Gastrocnemius medialis (tissue), 4 donors: Measurements from ENCODE around the gene PCDHA3. TPM values are rescaled to one million over a fixed set of nuclear protein-coding genes. Genes with fewer than 3 reads are reported as not detected.
"Not testable (repeated sequence)": the region's sequence is repeated elsewhere in the genome, so short reads cannot be mapped to it uniquely, and the experiment has no call there.

Source experiments
- ATAC-seq, 2 donors: fragments of 150-250 bp; one replicate each; pipeline ENCODE4 v1.9.1; 2016
- DNase-seq, 2 donors: peaks; one replicate each; pipeline ENCODE4 v3.0.0-alpha.2; 2019
- H3K27ac ChIP-seq, 4 donors: fragments of 200-600 bp; sonication (generic); 1 replicate in 1 of 4; 2 replicates in 3 of 4; pipeline ENCODE4 v1.5.1; 2016 to 2018; ENCODE audit warnings: mild to moderate bottlenecking in 2 of 4, moderate library complexity in 1 of 4
- H3K27me3 ChIP-seq, 3 donors: fragments of 200-600 bp; sonication (generic) in 2 of 3; 1 replicate in 1 of 3; 2 replicates in 2 of 3; pipeline versions ENCODE4 v1.5.1 to v1.6.0; 2016 to 2019; ENCODE audit warnings: mild to moderate bottlenecking in 1 of 3, moderate library complexity in 1 of 3
- H3K36me3 ChIP-seq, 2 donors: fragments of 200-600 bp; sonication (generic) in 1 of 2; one replicate each; pipeline ENCODE4 v1.5.1; 2017 to 2018
- H3K4me1 ChIP-seq, 2 donors: fragments of 200-600 bp; sonication (generic) in 1 of 2; one replicate each; pipeline ENCODE4 v1.5.1; 2016 to 2017; ENCODE audit warnings: mild to moderate bottlenecking in 2 of 2
- H3K4me3 ChIP-seq, 4 donors: fragments of 200-600 bp; sonication (generic) in 3 of 4; 1 replicate in 1 of 4; 2 replicates in 3 of 4; pipeline ENCODE4 v1.5.1; 2016 to 2019; ENCODE audit warnings: mild to moderate bottlenecking in 2 of 4
- H3K9me3 ChIP-seq, 3 donors: fragments of 200-600 bp; sonication (generic) in 2 of 3; 1 replicate in 1 of 3; 2 replicates in 2 of 3; pipeline ENCODE4 v1.5.1; 2016 to 2019
- CTCF ChIP-seq, 5 experiments: fragments of 450-650 bp in 3 of 5; fragments of 200-600 bp in 2 of 5; sonication (generic) in 2 of 5; IDR thresholded peaks in 4 of 5; conservative IDR thresholded peaks in 1 of 5; 1 replicate in 4 of 5; 2 replicates in 1 of 5; pipeline ENCODE4 v1.5.1; 2016 to 2019; ENCODE audit warnings: antibody characterized with exemption in 5 of 5, mild to moderate bottlenecking in 3 of 5, moderate library complexity in 3 of 5
- POLR2A ChIP-seq, 2 donors: fragments of 450-650 bp; IDR thresholded peaks; one replicate each; pipeline ENCODE4 v1.6.1; 2017; ENCODE audit warnings: antibody characterized with exemption in 2 of 2, mild to moderate bottlenecking in 2 of 2, moderate library complexity in 2 of 2
- in situ Hi-C, 4 donors: fragments of 200-750 bp; cut with MboI; loops; one replicate each; pipeline versions ENCODE4 v1.15.0 to v1.8.0; 2017; ENCODE audit warnings: low sequenced_read_pairs in 4 of 4
- intact Hi-C: fragments of 100-400 bp; cut with DNase I; formaldehyde crosslinking; loops from one replicate; pipeline ENCODE4 v1.15.1; 2023; ENCODE audit warnings: low total_unique reads
- total RNA-seq, 4 donors: library from RNA; depleted of rRNA; stranded (reverse); fragments of >200 nt; gene quantifications; one replicate each; pipeline versions ENCODE4 v1.1.0 to v1.2.3, GENCODE V29; 2016

Gene PCDHA3
- total RNA-seq, 4 donors from 2014 or later, result 0.07 to 0.20 TPM; not detected in 2

- no peaks in the 10 kb centered on the region for H3K9me3 ChIP-seq
- H3K36me3 ChIP-seq, result no peaks in the 10 kb centered on the region
- DNase-seq (no peak), ATAC-seq (no peak)
- TF ChIP-seq CTCF (IDR thresholded peaks at IDR 0.05 in 4 of 5, conservative IDR thresholded peaks at IDR 0.05 in 1 of 5) (no peak), POLR2A (IDR thresholded peaks at IDR 0.05) (no peak)
- in situ Hi-C loops (no loop called here), intact Hi-C loops (no loop called here)
- no peaks in the 10 kb centered on the region for H3K4me1 ChIP-seq
- H3K27me3 ChIP-seq, result peaks cover 0 to 11% (median 8%) of the 10 kb centered on the region in 3 donors
- peak within 1 kb of the TSS in 1 of 4 donors; percentile 2 for H3K4me3 ChIP-seq
- no peak within 1 kb of the TSS for H3K27ac ChIP-seq
These were observed 20.8 kb downstream of the PCDHA3 start, which contains the start of gene PCDHA5 for GRCh38 chr5:140821375-140822280. Gene PCDHA5, plus strand, starts transcription at chr5:140821613.

- Histone ChIP-seq H3K4me3 (no peak overlapping the region), H3K36me3 (no peaks in the 10 kb centered on the region), H3K4me1 (no peaks in the 10 kb centered on the region), H3K9me3 (no peaks in the 10 kb centered on the region), H3K27ac (no peak overlapping the region), H3K27me3 (peaks cover 0 to 17% (median 14%) of the 10 kb centered on the region in 3 donors)
- ATAC-seq (no peak), DNase-seq (no peak)
- no peak for TF ChIP-seq CTCF (IDR thresholded peaks at IDR 0.05 in 4 of 5, conservative IDR thresholded peaks at IDR 0.05 in 1 of 5)
- no peak for TF ChIP-seq POLR2A (IDR thresholded peaks at IDR 0.05)
- in situ Hi-C loops (no loop called here), intact Hi-C loops (no loop called here)
These were observed 21.4 kb downstream of the PCDHA3 start for GRCh38 chr5:140822281-140822629.

GRCh38 chr5:140822969-140823368, 22.1 kb downstream of the PCDHA3 start:
- H3K27ac ChIP-seq, ATAC-seq, in situ Hi-C loops, H3K4me3 ChIP-seq, H3K36me3 ChIP-seq, H3K4me1 ChIP-seq, H3K9me3 ChIP-seq, DNase-seq, intact Hi-C loops: not testable (repeated sequence)
- H3K27me3 ChIP-seq, result peaks cover 0 to 23% (median 14%) of the 10 kb centered on the region in 3 donors

GRCh38 chr5:140823475-140823874, 22.6 kb downstream of the PCDHA3 start:
- Histone ChIP-seq H3K36me3 (no peaks in the 10 kb centered on the region), H3K27ac (no peak overlapping the region), H3K4me1 (no peaks in the 10 kb centered on the region), H3K4me3 (no peak overlapping the region), H3K9me3 (peaks cover 0 to 4% (median 0%) of the 10 kb centered on the region in 3 donors), H3K27me3 (peaks cover 0 to 24% (median 14%) of the 10 kb centered on the region in 3 donors)
- intact Hi-C loops (no loop called here), in situ Hi-C loops (no loop called here)
- ATAC-seq, result no peak
- TF ChIP-seq CTCF (IDR thresholded peaks at IDR 0.05 in 4 of 5, conservative IDR thresholded peaks at IDR 0.05 in 1 of 5) (no peak), POLR2A (IDR thresholded peaks at IDR 0.05) (no peak)
- DNase-seq, result no peak

- Histone ChIP-seq H3K4me3 (no peak within 1 kb of the TSS), H3K27me3 (peaks cover 0 to 21% (median 15%) of the 10 kb centered on the region in 3 donors), H3K36me3 (no peaks in the 10 kb centered on the region), H3K4me1 (no peaks in the 10 kb centered on the region), H3K27ac (no peak within 1 kb of the TSS), H3K9me3 (peaks cover 0 to 4% (median 0%) of the 10 kb centered on the region in 3 donors)
- DNase-seq, result no peak
- no peak for ATAC-seq
- intact Hi-C loops (no loop called here), in situ Hi-C loops (no loop called here)
- no peak for TF ChIP-seq POLR2A (IDR thresholded peaks at IDR 0.05)
- no peak for TF ChIP-seq CTCF (IDR thresholded peaks at IDR 0.05 in 4 of 5, conservative IDR thresholded peaks at IDR 0.05 in 1 of 5)
These were observed 27.0 kb downstream of the PCDHA3 start, which contains the start of gene PCDHA6 for GRCh38 chr5:140827704-140828361. Gene PCDHA6, plus strand, starts transcription at chr5:140827960. Its CDS starts 132 bp downstream, at chr5:140828092.
